GM23338 (cell line): ENCODE data around the gene CCDC91. TPM values are rescaled to one million over a fixed set of nuclear protein-coding genes. Genes with fewer than 3 reads are reported as not detected.

Source experiments
- ATAC-seq: fragments of 200-7000 bp; cut with Tn5 transposase; 3 replicates; pipeline ENCODE4 v1.9.1; 2020
- DNase-seq: peaks from one replicate; pipeline ENCODE4 v3.0.0-alpha.2; 2015; ENCODE audit warnings: low spot score
- H2AFZ ChIP-seq: fragments of 200-600 bp; sonication (generic); 2 replicates; pipeline ENCODE4 v1.8.0; 2016; ENCODE audit warnings: antibody characterized with exemption, mild to moderate bottlenecking, moderate library complexity
- H3F3A ChIP-seq: fragments of 200-600 bp; sonication (generic); replicated peaks from 2 replicates; pipeline ENCODE4 v1.8.0; 2017; ENCODE audit warnings: antibody characterized with exemption, mixed run types, low read depth
- H3K27ac ChIP-seq: fragments of 200-600 bp; sonication (generic); 2 replicates; pipeline ENCODE4 v1.6.1; 2016; ENCODE audit warnings: low read depth
- H3K27me3 ChIP-seq: fragments of 200-600 bp; sonication (generic); 2 replicates; pipeline ENCODE4 v1.8.0; 2016; ENCODE audit warnings: mild to moderate bottlenecking, mixed run types, moderate library complexity; ENCODE audit not compliant: insufficient read depth
- H3K36me3 ChIP-seq: fragments of 200-600 bp; sonication (generic); 2 replicates; pipeline ENCODE4 v1.8.0; 2016; ENCODE audit warnings: mild to moderate bottlenecking; ENCODE audit not compliant: insufficient read depth
- H3K4me1 ChIP-seq: fragments of 200-600 bp; sonication (generic); 2 replicates; pipeline ENCODE4 v1.8.0; 2016; ENCODE audit warnings: mild to moderate bottlenecking, moderate library complexity; ENCODE audit not compliant: insufficient read depth
- H3K4me2 ChIP-seq: fragments of 200-600 bp; sonication (generic); 2 replicates; pipeline ENCODE4 v1.7.1; 2017; ENCODE audit warnings: mixed run types
- H3K4me3 ChIP-seq: fragments of 200-600 bp; sonication (generic); 2 replicates; pipeline ENCODE4 v1.6.1; 2016; ENCODE audit warnings: mixed run types
- H3K79me2 ChIP-seq: fragments of 200-600 bp; sonication (generic); replicated peaks from 2 replicates; pipeline ENCODE4 v1.8.0; 2017; ENCODE audit warnings: mild to moderate bottlenecking; ENCODE audit not compliant: insufficient read depth
- H3K9me2 ChIP-seq: fragments of 200-600 bp; sonication (generic); 2 replicates; pipeline ENCODE4 v1.8.0; 2017; ENCODE audit not compliant: insufficient read depth
- H4K20me1 ChIP-seq: fragments of 200-600 bp; sonication (generic); replicated peaks from 2 replicates; pipeline ENCODE4 v1.8.0; 2017; ENCODE audit warnings: mild to moderate bottlenecking; ENCODE audit not compliant: insufficient read depth
- H3K27ac Mint-ChIP-seq: 2 replicates; pipeline ENCODE4 v1.8.0; 2020; ENCODE audit warnings: inconsistent platforms, mild to moderate bottlenecking, moderate library complexity, mixed read lengths
- H3K27me3 Mint-ChIP-seq: 3 replicates; pipeline ENCODE4 v1.8.0; 2022; ENCODE audit warnings: low read depth, mild to moderate bottlenecking, moderate library complexity, mixed read lengths, inconsistent platforms; ENCODE audit not compliant: insufficient read depth, poor library complexity
- H3K36me3 Mint-ChIP-seq: 3 replicates; pipeline ENCODE4 v1.8.0; 2021; ENCODE audit warnings: low read depth, mild to moderate bottlenecking, inconsistent platforms, moderate library complexity, mixed read lengths
- H3K4me1 Mint-ChIP-seq: 3 replicates; pipeline ENCODE4 v1.8.0; 2020; ENCODE audit warnings: mild to moderate bottlenecking, inconsistent platforms, mixed read lengths
- H3K4me3 Mint-ChIP-seq: 3 replicates; pipeline ENCODE4 v1.8.0; 2021; ENCODE audit warnings: moderate library complexity, mild to moderate bottlenecking, inconsistent platforms, mixed read lengths
- H3K9me3 Mint-ChIP-seq: 3 replicates; pipeline ENCODE4 v1.8.0; 2020; ENCODE audit warnings: moderate library complexity, mild to moderate bottlenecking, inconsistent platforms, mixed read lengths
- CREB1 ChIP-seq: fragments of 250-450 bp; sonication (Bioruptor Pico); IDR thresholded peaks from 2 replicates; pipeline ENCODE4 v1.5.0; 2020; ENCODE audit warnings: low read depth, mild to moderate bottlenecking, moderate library complexity
- CTCF ChIP-seq, 2 experiments: fragments of 200-600 bp in 1 of 2; sonication (generic) in 1 of 2; conservative IDR thresholded peaks; 2 replicates each; pipeline versions ENCODE4 v1.5.1 to v1.6.1; 2016 to 2017; ENCODE audit warnings: antibody characterized with exemption in 2 of 2, low read depth in 2 of 2, mild to moderate bottlenecking in 2 of 2, moderate library complexity in 1 of 2
- ETS1 ChIP-seq: IDR thresholded peaks from 2 replicates; pipeline ENCODE4 v1.6.1; 2016; ENCODE audit warnings: antibody characterized with exemption
- EZH2 ChIP-seq: fragments of 200-600 bp; sonication (generic); IDR thresholded peaks from one replicate; pipeline ENCODE4 v1.8.0; 2017; ENCODE audit warnings: antibody characterized with exemption, mild to moderate bottlenecking, low read depth; ENCODE audit not compliant: unreplicated experiment
- EZH2phosphoT487 ChIP-seq: fragments of 200-600 bp; sonication (generic); IDR thresholded peaks from one replicate; pipeline ENCODE4 v1.8.1; 2018; ENCODE audit warnings: antibody characterized with exemption; ENCODE audit not compliant: unreplicated experiment
- JUNB ChIP-seq: IDR thresholded peaks from one replicate; pipeline ENCODE4 v1.6.1; 2016; ENCODE audit warnings: antibody characterized with exemption; ENCODE audit not compliant: unreplicated experiment
- NANOG ChIP-seq: IDR thresholded peaks from 2 replicates; pipeline ENCODE4 v1.6.1; 2016; ENCODE audit warnings: antibody characterized with exemption, borderline replicate concordance
- POLR2AphosphoS5 ChIP-seq: IDR thresholded peaks from 2 replicates; pipeline ENCODE4 v1.6.1; 2016; ENCODE audit warnings: antibody characterized with exemption, low read depth
- REST ChIP-seq: IDR thresholded peaks from one replicate; pipeline ENCODE4 v1.6.1; 2018; ENCODE audit warnings: antibody characterized with exemption; ENCODE audit not compliant: unreplicated experiment
- STAT1 ChIP-seq: IDR thresholded peaks from one replicate; pipeline ENCODE4 v1.6.1; 2016; ENCODE audit warnings: antibody characterized with exemption; ENCODE audit not compliant: unreplicated experiment
- ZNF114 ChIP-seq: fragments of 250-450 bp; sonication (Bioruptor Pico); IDR thresholded peaks from 2 replicates; pipeline ENCODE4 v1.5.0; 2020; ENCODE audit warnings: mild to moderate bottlenecking, moderate library complexity
- ZNF331 ChIP-seq: fragments of 250-450 bp; sonication (Bioruptor Pico); IDR thresholded peaks from 2 replicates; pipeline ENCODE4 v1.5.0; 2020; ENCODE audit warnings: low read depth, mild to moderate bottlenecking, moderate library complexity
- ZNF462 ChIP-seq: fragments of 250-450 bp; sonication (Bioruptor Pico); IDR thresholded peaks from 2 replicates; pipeline ENCODE4 v1.5.0; 2020; ENCODE audit warnings: mild to moderate bottlenecking, moderate library complexity
- polyA plus RNA-seq: library from polyadenylated mRNA; unstranded; fragments of >200 nt; fragmentation: Nextera tagmentation; extraction: Ambion mirVana; gene quantifications from 2 replicates; pipeline ENCODE4 v1.2.1, GENCODE V29; 2016
- total RNA-seq: library from RNA; depleted of rRNA; stranded (reverse); fragments of >200 nt; shearing (Covaris generic); gene quantifications from 2 replicates; pipeline ENCODE4 v1.2.3, GENCODE V29; 2014

The CCDC91 gene
- total and polyA plus RNA-seq, 2 experiments from 2014 or later: 24.7 to 48.7 TPM

GRCh38 chr12:28360253-28360652, 170.0 kb downstream of the CCDC91 start:
- Mint-ChIP-seq H3K4me1 (no peaks in the 10 kb centered on the region), H3K36me3 (no peaks in the 10 kb centered on the region), H3K9me3 (no peaks in the 10 kb centered on the region), H3K4me3 (no peak overlapping the region), H3K27me3 (peaks cover 2% of the 10 kb centered on the region), H3K27ac (no peak overlapping the region)
- H3F3A ChIP-seq: no peaks in the 10 kb centered on the region
- H2AFZ ChIP-seq: no peak overlapping the region
- H3K4me2 ChIP-seq: no peak overlapping the region
- H3K4me1 ChIP-seq: no peaks in the 10 kb centered on the region
- no peak overlapping the region for H3K27ac ChIP-seq
- TF ChIP-seq ZNF462 (no peak), EZH2phosphoT487 (no peak), REST (no peak), NANOG (no peak), STAT1 (no peak), CTCF (conservative IDR thresholded peaks at IDR 0.05; ENCODE audit: low read depth in 2 of 2) (no peak), POLR2AphosphoS5 (no peak), ZNF331 (no peak), EZH2 (no peak), ETS1 (no peak), ZNF114 (no peak), JUNB (no peak), CREB1 (CRISPR knock-in tag) (no peak)
- DNase-seq (no peak), ATAC-seq (no peak)
- H3K27me3 ChIP-seq: no peaks in the 10 kb centered on the region
- H3K4me3 ChIP-seq: no peak overlapping the region
- H4K20me1 ChIP-seq: no peaks in the 10 kb centered on the region
- peaks cover 5% of the 10 kb centered on the region; the same call in 1 of the 2 replicates for H3K79me2 ChIP-seq
- no peaks in the 10 kb centered on the region for H3K36me3 ChIP-seq
- H3K9me2 ChIP-seq: no peaks in the 10 kb centered on the region
